B cell (primary cell): Measurements from ENCODE around the gene ITGA3.

Experiments used
- EZH2 ChIP-seq: IDR thresholded peaks from 2 replicates; pipeline ENCODE4 v1.6.1; 2012; ENCODE audit warnings: borderline replicate concordance, low read depth, mild to moderate bottlenecking, moderate library complexity, low read length; ENCODE audit not compliant: insufficient read depth, poor library complexity, severe bottlenecking
- TF ChIP-seq, protein P1 (sequence below): fragments of 200-600 bp; IDR thresholded peaks from one replicate; pipeline ENCODE4 v1.8.0; 2022; ENCODE audit warnings: antibody characterized with exemption, mild to moderate bottlenecking

GRCh38 chr17:50115756-50116155, 59.8 kb downstream of the ITGA3 start:
- TF ChIP-seq, protein P1, sequence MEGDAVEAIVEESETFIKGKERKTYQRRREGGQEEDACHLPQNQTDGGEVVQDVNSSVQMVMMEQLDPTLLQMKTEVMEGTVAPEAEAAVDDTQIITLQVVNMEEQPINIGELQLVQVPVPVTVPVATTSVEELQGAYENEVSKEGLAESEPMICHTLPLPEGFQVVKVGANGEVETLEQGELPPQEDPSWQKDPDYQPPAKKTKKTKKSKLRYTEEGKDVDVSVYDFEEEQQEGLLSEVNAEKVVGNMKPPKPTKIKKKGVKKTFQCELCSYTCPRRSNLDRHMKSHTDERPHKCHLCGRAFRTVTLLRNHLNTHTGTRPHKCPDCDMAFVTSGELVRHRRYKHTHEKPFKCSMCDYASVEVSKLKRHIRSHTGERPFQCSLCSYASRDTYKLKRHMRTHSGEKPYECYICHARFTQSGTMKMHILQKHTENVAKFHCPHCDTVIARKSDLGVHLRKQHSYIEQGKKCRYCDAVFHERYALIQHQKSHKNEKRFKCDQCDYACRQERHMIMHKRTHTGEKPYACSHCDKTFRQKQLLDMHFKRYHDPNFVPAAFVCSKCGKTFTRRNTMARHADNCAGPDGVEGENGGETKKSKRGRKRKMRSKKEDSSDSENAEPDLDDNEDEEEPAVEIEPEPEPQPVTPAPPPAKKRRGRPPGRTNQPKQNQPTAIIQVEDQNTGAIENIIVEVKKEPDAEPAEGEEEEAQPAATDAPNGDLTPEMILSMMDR = no peak
- no peak for TF ChIP-seq EZH2
